NCI-H2227 (cell line): ENCODE data around the gene IKZF4.
"Not testable (repeated sequence)": the region's sequence is repeated elsewhere in the genome, so short reads cannot be mapped to it uniquely, and the experiment has no call there.

Experiments
- DNase-seq: peaks from one replicate; lab custom pipeline; 2025; ENCODE audit not compliant: unreplicated experiment; lab: John Stamatoyannopoulos, UW

The IKZF4 gene

DNA sequence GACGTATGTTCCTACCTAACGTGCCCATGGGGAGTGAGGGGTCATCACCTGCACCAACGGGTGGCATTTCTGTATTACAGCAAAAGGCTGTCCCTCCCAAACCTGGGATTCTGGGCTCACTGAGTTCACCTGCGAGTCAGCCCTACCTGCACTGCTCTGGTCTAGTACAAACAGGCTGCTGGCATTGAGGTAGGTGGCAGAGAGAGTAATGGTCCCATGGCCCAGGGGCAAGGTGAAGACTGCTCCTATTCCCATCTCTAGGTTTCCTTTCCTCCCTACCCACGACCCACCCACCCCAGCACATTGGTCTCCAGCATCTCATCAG, 23.3 kb upstream of the IKZF4 start:
- DNase-seq: no peak

DNA sequence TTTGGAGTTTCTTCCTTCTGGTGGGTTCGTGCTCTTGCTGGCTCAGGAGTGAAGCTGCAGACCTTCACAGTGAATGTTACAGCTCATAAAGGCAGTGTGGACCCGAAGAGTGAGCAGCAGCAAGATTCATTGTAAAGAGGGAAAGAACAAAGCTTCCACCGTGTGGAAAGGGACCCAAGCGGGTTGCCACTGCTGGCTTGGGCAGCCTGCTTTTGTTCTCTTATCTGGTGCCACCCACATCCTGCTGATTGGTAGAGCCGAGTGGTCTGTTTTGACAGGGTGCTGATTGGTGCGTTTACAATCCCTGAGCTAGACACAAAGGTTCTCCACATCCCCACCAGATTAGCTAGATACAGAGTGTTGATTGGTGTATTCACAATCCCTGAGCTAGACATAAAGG, 21.3 kb upstream of the IKZF4 start:
- DNase-seq: not testable (repeated sequence)

DNA sequence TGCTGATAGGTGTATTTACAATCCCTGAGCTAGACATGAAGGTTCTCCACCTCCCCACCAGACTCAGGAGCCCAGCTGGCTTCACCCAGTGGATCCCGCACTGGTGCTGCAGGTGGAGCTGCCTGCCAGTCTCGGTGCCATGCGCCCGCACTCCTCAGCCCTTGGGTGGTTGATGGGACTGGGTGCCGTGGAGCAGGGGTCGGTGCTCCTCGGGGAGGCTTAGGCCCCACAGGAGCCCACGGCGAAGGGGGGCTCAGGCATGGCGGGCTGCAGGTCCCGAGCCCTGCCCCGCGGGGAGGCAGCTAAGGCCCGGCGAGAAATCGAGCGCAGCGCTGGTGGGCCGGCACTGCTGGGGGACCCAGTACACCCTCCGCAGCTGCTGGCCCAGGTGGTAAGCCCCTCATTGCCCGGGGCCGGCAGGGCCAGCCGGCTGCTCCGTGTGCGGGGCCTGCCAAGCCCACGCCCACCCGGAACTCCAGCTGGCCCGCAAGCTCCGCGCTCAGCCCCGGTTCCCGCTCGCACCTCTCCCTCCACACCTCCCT, 20.8 kb upstream of the IKZF4 start:
- DNase-seq: not testable (repeated sequence)

DNA sequence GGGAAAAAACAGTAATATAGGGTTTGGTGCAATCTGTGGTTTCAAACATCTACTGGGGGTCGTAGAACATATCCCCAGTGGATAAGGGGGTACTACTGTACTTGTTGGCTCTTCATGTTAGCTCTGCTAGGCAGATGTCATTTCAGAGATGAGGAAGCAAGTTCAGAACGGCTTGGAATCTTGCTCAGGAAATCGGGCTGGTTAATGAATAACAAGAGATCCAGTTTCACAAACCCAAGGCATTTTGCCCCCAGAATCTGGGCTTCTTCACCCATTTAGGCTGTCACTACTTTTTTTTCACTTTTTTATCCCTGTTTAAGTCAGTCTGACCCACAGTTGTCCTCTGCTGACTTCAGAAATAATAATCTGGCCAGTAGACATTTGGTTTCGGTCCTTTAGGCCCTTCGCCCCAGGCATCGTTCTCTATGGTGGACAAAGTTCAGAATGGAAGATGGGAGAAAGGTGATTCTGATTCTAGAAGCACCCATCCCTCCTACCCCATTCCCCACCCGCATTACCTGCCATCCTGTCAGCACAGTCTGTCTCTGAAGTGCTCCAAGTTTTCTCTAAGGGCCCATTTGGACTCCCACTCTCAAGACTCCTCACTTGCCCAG, 19.2 kb upstream of the IKZF4 start:
- DNase-seq: no peak

DNA sequence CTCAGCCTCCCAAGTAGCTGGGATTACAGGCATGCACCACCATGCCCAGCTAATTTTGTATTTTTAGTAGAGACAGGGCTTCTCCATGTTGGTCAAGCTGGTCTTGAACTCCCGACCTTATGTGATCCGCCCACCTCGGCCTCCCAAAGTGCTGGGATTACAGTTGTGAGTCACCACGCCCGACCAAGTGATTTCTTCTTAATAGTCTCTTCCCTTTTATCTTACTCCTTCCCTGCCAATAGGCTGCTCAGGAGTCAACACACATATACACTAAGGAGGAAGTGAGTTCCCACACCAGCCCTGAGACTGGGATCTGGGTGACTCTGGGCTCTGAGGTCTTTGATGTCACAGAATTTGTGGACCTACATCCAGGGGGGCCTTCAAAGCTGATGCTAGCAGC, 17.5 kb upstream of the IKZF4 start:
- DNase-seq: not testable (repeated sequence)

DNA sequence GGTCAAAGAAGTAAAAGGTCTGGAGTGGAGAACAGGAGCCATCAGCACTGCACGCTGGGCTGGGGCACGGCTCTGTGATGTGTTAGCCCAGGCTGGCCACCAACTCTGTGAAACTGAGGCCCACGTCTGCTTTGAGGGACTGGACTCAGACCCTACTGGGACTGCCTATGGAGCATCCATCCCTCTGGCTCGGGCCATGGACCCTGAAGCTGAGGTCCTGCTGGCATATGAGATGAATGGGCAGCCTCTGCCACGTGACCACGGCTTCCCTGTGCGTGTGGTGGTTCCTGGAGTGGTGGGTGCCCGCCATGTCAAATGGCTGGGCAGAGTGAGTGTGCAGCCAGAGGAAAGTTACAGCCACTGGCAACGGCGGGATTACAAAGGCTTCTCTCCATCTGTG, 16.6 kb upstream of the IKZF4 start:
- DNase-seq: no peak

DNA sequence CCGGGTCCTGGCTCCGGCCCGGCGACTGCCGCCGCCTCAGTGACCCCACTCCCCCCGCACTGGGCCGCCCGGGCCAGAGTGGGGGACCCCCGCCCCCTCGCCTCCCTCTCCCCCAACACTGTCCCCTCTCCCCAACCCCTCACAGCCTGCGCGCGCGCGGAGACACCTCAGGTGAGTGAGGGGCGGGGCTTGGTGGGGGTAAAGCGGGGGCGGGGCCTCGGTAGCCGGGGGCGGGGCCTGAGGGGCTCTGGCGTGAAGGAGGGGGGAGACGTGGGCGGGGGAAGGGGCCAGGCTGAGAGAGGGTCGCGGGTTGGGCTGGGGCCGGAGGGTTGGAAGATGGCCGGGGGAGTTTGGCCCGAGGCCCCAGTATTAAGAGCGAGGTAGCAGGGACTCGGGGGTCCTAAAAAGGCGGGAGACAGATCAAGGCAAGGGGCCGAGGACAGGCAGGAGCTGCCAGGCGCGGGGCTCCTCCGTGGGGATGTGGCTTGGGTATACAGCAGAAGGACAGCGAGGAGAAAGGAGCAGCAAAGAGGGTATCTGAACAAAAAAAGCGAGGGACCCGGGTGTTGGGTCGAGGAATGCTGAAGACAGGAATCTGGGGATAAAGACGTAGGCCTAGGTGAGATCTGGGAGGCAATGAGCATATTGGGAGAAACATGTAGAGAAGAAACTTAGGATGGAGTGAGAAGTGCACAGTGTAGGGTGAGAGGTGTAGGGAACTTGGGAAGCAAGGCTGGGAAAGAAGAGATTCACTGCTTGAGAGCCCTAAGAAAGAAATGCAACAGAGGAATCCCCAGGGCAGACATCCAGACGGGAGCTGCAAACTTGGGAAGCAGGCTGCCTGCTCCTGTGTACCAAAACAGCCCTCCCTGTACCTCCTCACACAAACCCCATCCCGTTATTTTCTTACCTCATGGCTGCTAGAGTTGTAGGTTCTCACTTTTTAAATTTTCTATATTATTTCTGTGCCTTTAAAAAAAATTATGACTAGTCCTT, 13.0 kb upstream of the IKZF4 start:
- DNase-seq: peak; percentile 70

DNA sequence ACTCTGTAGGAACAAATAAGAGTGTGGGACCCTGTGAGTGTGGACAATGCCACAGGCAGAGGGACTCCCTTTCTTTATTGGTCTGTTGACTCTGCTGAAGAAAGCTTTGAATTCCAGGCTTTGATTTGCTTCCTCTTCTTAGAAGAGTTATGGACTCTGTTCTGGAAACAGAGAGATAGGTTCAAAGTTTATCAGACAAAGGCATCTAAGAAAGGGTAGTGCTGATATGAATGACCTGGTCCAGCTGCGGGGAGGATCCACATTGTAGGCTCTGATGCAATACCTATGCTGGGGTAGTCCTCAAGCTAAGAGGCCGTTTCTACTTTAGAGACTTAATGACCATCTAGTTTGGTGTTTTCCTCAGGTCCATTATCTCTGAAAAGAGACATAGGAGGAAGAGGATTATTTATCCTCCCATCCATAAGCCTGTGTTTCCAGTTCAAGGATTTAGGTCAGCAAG, 10.7 kb upstream of the IKZF4 start:
- no peak for DNase-seq

DNA sequence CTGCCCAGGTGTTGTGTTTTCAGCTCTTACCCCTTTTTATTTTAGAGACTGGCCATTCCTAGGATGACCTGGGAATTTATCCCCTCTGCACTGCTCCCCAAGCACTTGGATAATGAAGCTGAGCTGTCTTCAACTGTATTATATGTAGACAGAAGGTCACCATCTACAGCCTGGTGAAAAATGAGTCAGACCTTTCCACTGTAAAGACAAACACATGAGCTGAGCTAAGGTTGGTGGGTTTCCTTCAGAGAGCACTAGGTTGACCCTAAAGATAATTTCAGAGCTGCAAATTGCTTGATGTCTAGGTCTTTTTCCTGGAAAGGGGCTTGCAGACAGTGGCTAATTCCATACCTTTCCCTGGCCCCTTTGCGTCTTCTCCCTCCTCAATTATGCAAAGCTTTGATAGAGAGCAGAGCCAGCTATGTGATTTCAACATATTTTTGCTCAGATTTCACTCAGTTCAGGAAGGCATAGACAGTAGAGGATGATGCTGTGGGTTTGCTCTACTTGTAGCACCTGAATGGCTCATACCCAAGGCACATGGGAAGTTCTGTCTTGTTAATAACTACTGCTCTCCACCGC, 9.2 kb upstream of the IKZF4 start:
- no peak for DNase-seq

DNA sequence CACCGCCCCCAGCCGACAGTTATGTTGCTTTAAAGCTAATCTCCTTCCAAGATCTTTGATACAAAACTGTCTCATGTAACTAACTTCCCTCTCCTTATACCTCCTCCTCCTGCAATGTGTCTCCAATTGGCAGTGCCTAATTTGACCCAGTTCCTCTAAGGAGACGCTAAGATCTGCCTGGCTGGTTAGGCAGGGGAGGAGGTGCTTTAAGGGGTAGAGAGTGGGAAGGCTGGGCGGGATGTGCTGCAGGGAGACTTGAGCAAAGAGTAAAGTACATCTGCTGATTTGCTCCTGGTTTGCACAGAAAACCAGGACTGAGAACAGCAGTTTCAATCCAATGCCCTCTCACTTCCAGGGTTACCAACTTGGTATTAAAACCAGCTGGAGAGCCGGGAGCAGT, 7.4 kb upstream of the IKZF4 start:
- no peak for DNase-seq

DNA sequence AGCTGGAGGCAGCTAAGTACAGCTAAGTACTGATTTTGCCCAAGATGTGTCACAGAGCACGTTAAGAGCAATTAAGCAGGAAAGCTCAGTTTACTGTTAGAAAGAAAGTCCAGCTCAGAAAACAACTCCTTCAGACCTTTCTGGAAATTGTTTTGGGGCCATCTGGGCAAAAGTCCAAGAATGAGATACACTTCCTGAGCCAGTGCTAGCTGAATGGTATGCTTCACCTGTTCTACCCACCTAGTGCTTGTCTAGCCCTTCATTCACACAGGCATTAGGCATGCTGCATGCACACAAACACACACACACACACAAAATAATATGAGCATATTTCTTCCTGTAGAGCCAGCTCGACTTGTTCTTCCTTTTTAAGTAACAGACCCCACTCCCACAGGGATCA, 6.6 kb upstream of the IKZF4 start:
- DNase-seq: no peak

DNA sequence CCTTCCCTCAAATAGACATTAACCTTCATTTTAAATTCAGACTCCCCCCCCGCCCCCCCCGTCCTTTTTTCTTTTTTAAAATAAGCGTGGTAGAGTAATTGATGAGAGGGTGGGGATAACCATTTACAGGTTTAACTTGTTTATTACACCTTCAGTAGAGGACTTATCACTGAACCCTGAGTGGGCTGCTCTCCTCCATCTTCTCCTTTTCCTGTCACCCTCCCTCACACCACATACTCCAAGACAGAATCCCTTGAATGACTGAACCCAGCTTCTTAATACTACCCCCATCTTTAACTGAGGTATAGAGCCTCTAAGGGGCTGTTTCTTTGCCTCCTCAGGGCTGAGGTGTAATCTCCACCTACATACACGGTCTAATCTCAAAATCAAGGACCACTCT, 3.7 kb upstream of the IKZF4 start:
- DNase-seq: no peak

DNA sequence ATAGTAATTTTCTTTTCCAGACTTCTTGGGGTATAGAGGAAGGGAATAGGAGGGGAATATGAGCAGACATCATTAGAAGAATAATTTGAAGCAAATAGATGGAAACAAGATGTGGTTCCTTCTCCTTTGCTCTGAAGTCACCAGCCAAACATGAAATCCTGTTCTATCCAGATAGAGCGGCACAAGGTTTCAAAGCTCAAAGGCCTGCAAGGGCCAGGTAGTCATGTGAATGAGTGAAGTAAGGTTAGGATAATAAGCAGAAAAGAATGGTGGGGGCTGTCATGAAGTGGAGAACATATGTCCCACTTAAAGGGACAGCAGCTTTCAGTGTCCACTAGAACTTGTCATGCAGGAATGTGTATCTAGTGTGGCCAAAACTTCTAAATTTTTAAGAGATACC, 2.5 kb upstream of the IKZF4 start:
- no peak for DNase-seq

DNA sequence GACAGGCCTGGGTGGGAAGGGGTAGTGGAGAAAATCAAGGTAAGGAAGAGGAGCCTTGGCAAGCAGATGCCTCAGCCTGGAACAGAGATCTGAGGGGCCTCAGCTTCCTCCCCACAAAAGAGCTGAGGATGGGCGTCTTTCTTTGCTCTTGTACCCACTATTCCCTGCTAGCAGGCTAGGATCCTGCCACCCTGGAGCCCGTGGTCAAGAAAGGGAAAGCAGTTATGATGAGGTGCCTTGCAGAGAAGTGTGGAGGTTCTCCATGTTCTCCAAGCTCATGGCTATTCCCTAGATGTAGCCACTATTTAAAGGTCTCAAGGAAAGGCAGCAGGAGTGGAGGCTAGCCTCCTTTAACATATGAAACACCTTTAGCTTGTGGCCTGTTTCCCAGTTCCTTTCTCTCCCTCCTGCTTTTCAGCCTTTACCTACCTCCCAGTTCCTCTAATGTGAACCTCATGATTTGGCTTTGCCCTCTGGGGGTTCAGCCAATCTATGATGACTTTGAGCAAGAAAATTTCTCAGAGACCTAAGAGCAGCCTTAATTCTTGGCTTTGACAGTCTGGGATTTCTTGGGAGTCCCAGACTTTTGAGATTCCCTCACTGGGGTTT, 1.1 kb downstream of the IKZF4 start:
- peak; percentile 21 for DNase-seq

DNA sequence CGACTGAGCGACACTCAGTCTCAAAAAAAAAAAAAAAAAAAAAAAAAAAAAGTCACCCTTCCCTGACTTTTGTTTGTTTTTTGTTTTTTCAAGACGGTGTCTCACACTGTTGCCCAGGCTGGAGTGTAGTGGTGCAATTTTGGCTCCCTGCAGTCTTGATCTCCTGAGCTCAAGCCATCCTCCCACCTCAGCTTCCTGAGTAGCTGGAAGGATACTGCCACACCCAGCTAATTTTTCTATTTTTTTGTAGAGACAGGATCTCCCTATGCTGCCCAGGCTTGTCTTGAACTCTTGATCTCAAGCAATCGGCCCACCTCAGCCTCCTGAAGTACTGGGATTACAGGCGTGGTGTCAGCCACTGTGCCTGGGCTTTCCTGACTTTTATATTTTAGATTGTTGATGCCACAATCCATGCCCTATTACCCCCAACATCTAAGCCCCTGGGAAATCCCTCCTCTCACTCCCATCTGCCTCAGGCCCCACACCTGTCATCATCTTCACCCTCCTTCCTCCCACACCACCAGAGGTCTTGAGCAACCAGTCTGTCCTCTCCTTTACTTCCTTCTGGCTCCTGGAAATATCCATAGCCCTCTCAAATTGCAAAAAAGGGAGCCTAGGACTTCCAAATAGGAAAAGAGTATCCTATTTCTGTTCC, 7.8 kb downstream of the IKZF4 start:
- no peak for DNase-seq

DNA sequence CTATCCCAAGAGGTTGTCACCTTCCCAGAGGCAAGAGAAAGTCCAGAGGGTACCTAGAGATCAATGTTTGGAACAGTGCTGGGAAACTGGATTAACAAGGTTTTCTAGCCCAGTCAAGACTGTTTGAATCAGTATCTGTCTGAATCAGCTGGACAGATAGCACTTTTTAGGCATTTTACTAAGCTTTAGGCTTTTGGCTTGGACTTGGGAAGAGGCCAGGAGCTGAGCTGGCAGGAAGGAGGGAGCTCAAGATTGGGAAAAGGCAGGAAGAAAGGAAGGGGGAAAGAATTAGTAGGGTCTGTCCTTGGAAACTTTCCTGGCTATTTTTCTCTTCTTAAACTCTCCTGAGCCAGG, 8.3 kb downstream of the IKZF4 start:
- DNase-seq: no peak

DNA sequence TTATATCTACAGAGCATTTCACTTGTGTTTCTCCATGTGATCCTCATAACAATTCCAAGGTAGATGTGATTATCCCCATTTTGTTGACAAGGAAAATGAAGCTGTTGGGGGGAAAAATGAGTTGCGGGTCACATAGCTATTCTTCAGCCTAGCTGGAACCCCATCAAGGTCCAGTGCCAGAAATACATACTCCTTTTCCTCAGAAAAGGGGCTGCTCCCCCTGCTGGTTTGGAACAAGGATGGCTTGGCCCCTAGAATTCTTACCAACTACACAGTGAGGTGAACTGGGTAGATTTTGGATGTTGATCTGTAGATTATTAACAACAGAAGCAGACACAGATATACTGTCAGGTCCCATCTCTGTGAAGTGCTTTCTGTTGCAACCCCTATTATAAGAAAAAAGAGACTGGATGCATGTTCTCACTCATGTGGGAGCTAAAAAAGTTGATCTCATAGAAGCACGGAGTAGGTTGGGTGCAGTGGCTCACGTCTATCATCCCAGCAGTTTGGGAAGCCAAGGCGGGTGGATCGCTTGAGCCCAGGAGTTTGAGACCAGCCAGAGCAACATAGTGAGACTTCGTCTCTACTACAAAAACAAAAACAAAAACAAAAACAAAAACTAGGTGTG, 8.9 kb downstream of the IKZF4 start:
- peak; percentile 48 for DNase-seq

DNA sequence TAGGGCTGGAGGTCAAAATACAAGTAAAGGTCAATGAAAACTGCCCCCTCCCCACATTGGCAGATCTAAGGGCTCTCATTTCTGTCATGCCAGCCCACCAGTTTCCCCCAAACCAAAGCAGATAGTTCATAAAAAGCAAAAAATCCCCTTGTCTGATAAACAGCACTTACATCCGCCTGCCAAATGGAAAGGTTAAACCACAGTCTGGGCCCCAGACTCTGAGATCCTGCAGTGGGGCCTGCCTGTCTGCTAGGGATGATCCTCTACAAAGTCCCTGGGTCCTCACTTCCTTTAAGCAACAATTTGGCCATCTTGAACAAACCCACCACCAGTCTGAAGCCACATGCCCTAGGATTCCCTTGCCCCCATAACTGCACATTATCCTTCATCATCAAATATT, 11.1 kb downstream of the IKZF4 start:
- DNase-seq: no peak

DNA sequence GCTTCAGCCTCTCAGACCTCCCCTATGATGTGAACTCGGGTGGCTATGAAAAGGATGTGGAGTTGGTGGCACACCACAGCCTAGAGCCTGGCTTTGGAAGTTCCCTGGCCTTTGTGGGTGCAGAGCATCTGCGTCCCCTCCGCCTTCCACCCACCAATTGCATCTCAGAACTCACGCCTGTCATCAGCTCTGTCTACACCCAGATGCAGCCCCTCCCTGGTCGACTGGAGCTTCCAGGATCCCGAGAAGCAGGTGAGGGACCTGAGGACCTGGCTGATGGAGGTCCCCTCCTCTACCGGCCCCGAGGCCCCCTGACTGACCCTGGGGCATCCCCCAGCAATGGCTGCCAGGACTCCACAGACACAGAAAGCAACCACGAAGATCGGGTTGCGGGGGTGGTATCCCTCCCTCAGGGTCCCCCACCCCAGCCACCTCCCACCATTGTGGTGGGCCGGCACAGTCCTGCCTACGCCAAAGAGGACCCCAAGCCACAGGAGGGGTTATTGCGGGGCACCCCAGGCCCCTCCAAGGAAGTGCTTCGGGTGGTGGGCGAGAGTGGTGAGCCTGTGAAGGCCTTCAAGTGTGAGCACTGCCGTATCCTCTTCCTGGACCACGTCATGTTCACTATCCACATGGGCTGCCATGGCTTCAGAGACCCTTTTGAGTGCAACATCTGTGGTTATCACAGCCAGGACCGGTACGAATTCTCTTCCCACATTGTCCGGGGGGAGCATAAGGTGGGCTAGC, 13.9 kb downstream of the IKZF4 start:
- no peak for DNase-seq

DNA sequence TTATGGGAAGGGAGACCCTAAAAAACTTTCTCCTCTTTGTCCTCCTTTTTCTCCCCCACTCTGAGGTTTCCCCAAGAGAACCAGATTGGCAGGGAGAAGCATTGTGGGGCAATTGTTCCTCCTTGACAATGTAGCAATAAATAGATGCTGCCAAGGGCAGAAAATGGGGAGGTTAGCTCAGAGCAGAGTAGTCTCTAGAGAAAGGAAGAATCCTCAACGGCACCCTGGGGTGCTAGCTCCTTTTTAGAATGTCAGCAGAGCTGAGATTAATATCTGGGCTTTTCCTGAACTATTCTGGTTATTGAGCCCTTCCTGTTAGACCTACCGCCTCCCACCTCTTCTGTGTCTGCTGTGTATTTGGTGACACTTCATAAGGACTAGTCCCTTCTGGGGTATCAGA, 16.3 kb downstream of the IKZF4 start:
- DNase-seq: no peak
